GM21529 (cell line): ENCODE results near the gene PLCG2.
"Not testable (repeated sequence)": the region's sequence is repeated elsewhere in the genome, so short reads cannot be mapped to it uniquely, and the experiment has no call there.

Source experiments
- ATAC-seq: cut with Tn5 transposase; IDR thresholded peaks from one replicate; pipeline ENCODE4 v1.9.1; 2021; ENCODE audit not compliant: unreplicated experiment

The PLCG2 gene

GRCh38 chr16:81752876-81753227 is 26.2 kb upstream of the PLCG2 start:
- no peak for ATAC-seq

GRCh38 chr16:81754858-81755257 is 24.2 kb upstream of the PLCG2 start:
- ATAC-seq: no peak

- no peak for ATAC-seq
Measured at GRCh38 chr16:81755915-81756614, 23.0 kb upstream of the PLCG2 start.

- no peak for ATAC-seq
Measured at GRCh38 chr16:81756615-81757356, 22.3 kb upstream of the PLCG2 start.

GRCh38 chr16:81758376-81758775 is 20.7 kb upstream of the PLCG2 start:
- no peak for ATAC-seq

GRCh38 chr16:81762322-81762721 is 16.8 kb upstream of the PLCG2 start:
- not testable (repeated sequence) for ATAC-seq

GRCh38 chr16:81765111-81765919 is 13.8 kb upstream of the PLCG2 start:
- ATAC-seq: no peak

- ATAC-seq: no peak
Measured at GRCh38 chr16:81765969-81766368, 13.1 kb upstream of the PLCG2 start.

- no peak for ATAC-seq
Measured at GRCh38 chr16:81767987-81768592, 11.0 kb upstream of the PLCG2 start.

- no peak for ATAC-seq
Measured at GRCh38 chr16:81770008-81770407, 9.1 kb upstream of the PLCG2 start.

GRCh38 chr16:81774348-81774747 is 4.7 kb upstream of the PLCG2 start:
- peak; percentile 36 for ATAC-seq

- no peak for ATAC-seq
Measured at GRCh38 chr16:81775570-81775969, 3.5 kb upstream of the PLCG2 start.

GRCh38 chr16:81778231-81778630 is 860 bp upstream of the PLCG2 start:
- ATAC-seq: no peak

GRCh38 chr16:81779536-81780320 is 637 bp downstream of the PLCG2 start:
- peak; percentile 12 for ATAC-seq

- no peak for ATAC-seq
Measured at GRCh38 chr16:81780350-81780749, 1.3 kb downstream of the PLCG2 start.

- ATAC-seq: no peak
Measured at GRCh38 chr16:81782236-81782635, 3.1 kb downstream of the PLCG2 start.

GRCh38 chr16:81784072-81784795 is 5.1 kb downstream of the PLCG2 start:
- ATAC-seq: peak; percentile 30

GRCh38 chr16:81785138-81785924 is 6.2 kb downstream of the PLCG2 start:
- ATAC-seq: no peak

- no peak for ATAC-seq
Measured at GRCh38 chr16:81786321-81786720, 7.2 kb downstream of the PLCG2 start.
